Activated T-cell treated with anti-CD3 and anti-CD28 coated beads for 48 hours (primary cell): ENCODE data around the gene INPPL1.

Source experiments
- DNase-seq: peaks from one replicate; pipeline ENCODE4 v3.0.0-alpha.2; 2020; ENCODE audit warnings: low read depth

Gene INPPL1

GRCh38 chr11:72218251-72218745, 6.3 kb upstream of the INPPL1 start:
- DNase-seq = no peak

GRCh38 chr11:72220696-72221363, 3.7 kb upstream of the INPPL1 start:
- DNase-seq = no peak

GRCh38 chr11:72221386-72222075, 3.0 kb upstream of the INPPL1 start:
- DNase-seq = no peak

GRCh38 chr11:72222106-72222891, 2.3 kb upstream of the INPPL1 start:
- no peak for DNase-seq

- peak; percentile 91 for DNase-seq
Measured at GRCh38 chr11:72222907-72223614, 1.5 kb upstream of the INPPL1 start.

- peak; percentile 69 for DNase-seq
Measured at GRCh38 chr11:72223615-72224563, 678 bp upstream of the INPPL1 start.

GRCh38 chr11:72225411-72225951, 914 bp downstream of the INPPL1 start:
- DNase-seq = no peak

GRCh38 chr11:72226701-72227100, 2.1 kb downstream of the INPPL1 start:
- no peak for DNase-seq

- DNase-seq = no peak
Measured at GRCh38 chr11:72227316-72228228, 3.0 kb downstream of the INPPL1 start.

- DNase-seq = no peak
Measured at GRCh38 chr11:72228229-72228843, 3.8 kb downstream of the INPPL1 start.

- DNase-seq = no peak
Measured at GRCh38 chr11:72228844-72229231, 4.3 kb downstream of the INPPL1 start.

GRCh38 chr11:72229336-72229924, 4.9 kb downstream of the INPPL1 start:
- DNase-seq = no peak

GRCh38 chr11:72229925-72230763, 5.6 kb downstream of the INPPL1 start:
- DNase-seq = no peak

GRCh38 chr11:72230764-72231365, 6.3 kb downstream of the INPPL1 start:
- DNase-seq = no peak

- no peak for DNase-seq
Measured at GRCh38 chr11:72231396-72232259, 7.1 kb downstream of the INPPL1 start.

- no peak for DNase-seq
Measured at GRCh38 chr11:72232260-72233055, 7.9 kb downstream of the INPPL1 start.
